HepG2 (cell line): ENCODE measurements around the gene ASH1L. TPM values are rescaled to one million over a fixed set of nuclear protein-coding genes. Genes with fewer than 3 reads are reported as not detected.

Experiments used
- ASH2L ChIP-seq: fragments of 300-600, 200-600 bp; sonication (generic); IDR thresholded peaks from 2 replicates; pipeline ENCODE4 v1.7.0; 2017; ENCODE audit warnings: low read depth, mild to moderate bottlenecking, moderate library complexity, mixed read lengths, low read length; ENCODE audit not compliant: insufficient read length
- MEIS2 ChIP-seq: sonication (generic); formaldehyde crosslinking; IDR thresholded peaks from 2 replicates; pipeline ENCODE4 v1.9.0; 2021; ENCODE audit warnings: mild to moderate bottlenecking, missing genetic modification reagents
- NR3C1 ChIP-seq: sonication (generic); formaldehyde crosslinking; IDR thresholded peaks from 2 replicates; pipeline ENCODE4 v1.4.0; 2020; ENCODE audit warnings: missing genetic modification reagents
- PAX8 ChIP-seq: sonication (generic); formaldehyde crosslinking; IDR thresholded peaks from 2 replicates; pipeline ENCODE4 v1.8.0; 2022; ENCODE audit warnings: mild to moderate bottlenecking, missing genetic modification reagents, borderline replicate concordance
- SMAD3 ChIP-seq: sonication (generic); formaldehyde crosslinking; IDR thresholded peaks from 2 replicates; pipeline ENCODE4 v1.4.0; 2020; ENCODE audit warnings: missing genetic modification reagents
- THYN1 ChIP-seq: sonication (generic); formaldehyde crosslinking; IDR thresholded peaks from 2 replicates; pipeline ENCODE4 v1.8.1; 2023; ENCODE audit warnings: low read depth, mild to moderate bottlenecking, moderate library complexity, missing genetic modification reagents, borderline replicate concordance
- U2AF1 ChIP-seq: fragments of 200-400 bp; formaldehyde crosslinking; optimal IDR thresholded peaks from 2 replicates; pipeline ENCODE3; 2017; ENCODE audit warnings: mild to moderate bottlenecking, low read depth, low read length
- ZNF260 ChIP-seq: sonication (generic); formaldehyde crosslinking; IDR thresholded peaks from 2 replicates; pipeline ENCODE4 v1.4.0; 2020; ENCODE audit warnings: missing genetic modification reagents, low read depth, mild to moderate bottlenecking, borderline replicate concordance
- ZNF331 ChIP-seq: sonication (generic); formaldehyde crosslinking; IDR thresholded peaks from 2 replicates; pipeline ENCODE4 v1.4.0; 2020; ENCODE audit warnings: missing genetic modification reagents
- ZNF615 ChIP-seq: sonication (generic); formaldehyde crosslinking; IDR thresholded peaks from 2 replicates; pipeline ENCODE4 v1.5.0; 2020; ENCODE audit warnings: mild to moderate bottlenecking, missing genetic modification reagents, borderline replicate concordance
- polyA plus RNA-seq, 8 experiments: library from polyadenylated mRNA; depleted of rRNA in 3 of 8; stranded (reverse) in 7 of 8; unstranded in 1 of 8; fragments of >200 nt; fragmentation: Illumina TruSeq in 4 of 8; extraction: Trizol in 4 of 8; gene quantifications; 2 replicates each; pipeline versions ENCODE4 v1.2.1 to v1.2.3, GENCODE V29; 2011 to 2016; ENCODE audit warnings: low read depth in 4 of 8, missing spikeins in 1 of 8, mixed read lengths in 1 of 8; ENCODE audit not compliant: insufficient read depth in 1 of 8
- total RNA-seq, 5 experiments: library from RNA; depleted of rRNA; stranded (reverse); fragments of >200 nt; fragmentation: Illumina TruSeq; extraction: Trizol; gene quantifications; 2 replicates each; pipeline ENCODE4 v1.2.3, GENCODE V29; 2016; ENCODE audit warnings: low read depth in 1 of 5
- TF ChIP-seq, protein P1 (sequence below): sonication (generic); formaldehyde crosslinking; IDR thresholded peaks from 2 replicates; pipeline ENCODE4 v1.8.0; 2022; ENCODE audit warnings: mild to moderate bottlenecking, missing genetic modification reagents, moderate library complexity
- TF ChIP-seq, protein P2 (sequence below): IDR thresholded peaks from 2 replicates; pipeline ENCODE4 v1.6.1; 2012; ENCODE audit warnings: low read length, improper control_type of control experiment
- TF ChIP-seq, protein P3 (sequence below): sonication (generic); formaldehyde crosslinking; IDR thresholded peaks from 2 replicates; pipeline ENCODE4 v1.4.0; 2020; ENCODE audit warnings: missing genetic modification reagents
- TF ChIP-seq, protein P4 (sequence below): sonication (generic); formaldehyde crosslinking; IDR thresholded peaks from 2 replicates; pipeline ENCODE4 v1.8.0; 2022; ENCODE audit warnings: mild to moderate bottlenecking, missing genetic modification reagents; ENCODE audit not compliant: insufficient replicate concordance
- TF ChIP-seq, protein P5 (sequence below): sonication (generic); formaldehyde crosslinking; conservative IDR thresholded peaks from 2 replicates; pipeline ENCODE4 v1.4.0; 2020; ENCODE audit warnings: missing genetic modification reagents
- TF ChIP-seq, protein P6 (sequence below): sonication (generic); formaldehyde crosslinking; IDR thresholded peaks from 2 replicates; pipeline ENCODE4 v1.5.1; 2020; ENCODE audit warnings: mild to moderate bottlenecking, missing genetic modification reagents

ASH1L gene
- total and polyA plus RNA-seq, 2 of the 13 experiments (the other 11 are each of a cell fraction or from before 2014, with no cell fraction given), result 10.2 to 15.3 TPM

DNA sequence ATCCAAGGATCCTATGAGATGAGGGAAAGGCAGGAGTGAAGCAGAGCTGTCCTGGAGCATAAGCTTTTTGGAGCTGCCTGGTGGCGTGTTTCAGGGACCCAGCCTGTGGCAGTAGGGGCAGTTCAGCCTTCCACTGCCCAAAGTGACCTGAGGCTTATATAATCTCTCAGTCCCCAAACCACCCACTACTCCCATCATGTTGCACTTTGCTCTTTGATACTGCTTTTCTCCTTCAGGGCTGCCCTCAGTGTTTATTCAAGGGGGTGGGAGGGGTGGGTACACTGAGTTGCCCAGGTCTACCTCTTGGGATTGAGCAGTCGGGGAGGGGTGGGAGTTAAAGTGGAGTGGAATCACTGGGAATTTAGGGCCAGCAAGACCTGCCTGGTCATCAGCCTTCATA is 276.1 kb downstream of the ASH1L start (continued):
- TF ChIP-seq ZNF615 (CRISPR knock-in tag), result no peak
- TF ChIP-seq THYN1, result no peak
- no peak for TF ChIP-seq NR3C1
- TF ChIP-seq MEIS2 (CRISPR knock-in tag), result no peak
- no peak for TF ChIP-seq U2AF1
- no peak for TF ChIP-seq ZNF260 (CRISPR knock-in tag)
- TF ChIP-seq ASH2L, result no peak
- TF ChIP-seq, protein P1, sequence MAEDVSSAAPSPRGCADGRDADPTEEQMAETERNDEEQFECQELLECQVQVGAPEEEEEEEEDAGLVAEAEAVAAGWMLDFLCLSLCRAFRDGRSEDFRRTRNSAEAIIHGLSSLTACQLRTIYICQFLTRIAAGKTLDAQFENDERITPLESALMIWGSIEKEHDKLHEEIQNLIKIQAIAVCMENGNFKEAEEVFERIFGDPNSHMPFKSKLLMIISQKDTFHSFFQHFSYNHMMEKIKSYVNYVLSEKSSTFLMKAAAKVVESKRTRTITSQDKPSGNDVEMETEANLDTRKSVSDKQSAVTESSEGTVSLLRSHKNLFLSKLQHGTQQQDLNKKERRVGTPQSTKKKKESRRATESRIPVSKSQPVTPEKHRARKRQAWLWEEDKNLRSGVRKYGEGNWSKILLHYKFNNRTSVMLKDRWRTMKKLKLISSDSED (CRISPR knock-in tag), result no peak
- no peak for TF ChIP-seq PAX8
- TF ChIP-seq, protein P2, sequence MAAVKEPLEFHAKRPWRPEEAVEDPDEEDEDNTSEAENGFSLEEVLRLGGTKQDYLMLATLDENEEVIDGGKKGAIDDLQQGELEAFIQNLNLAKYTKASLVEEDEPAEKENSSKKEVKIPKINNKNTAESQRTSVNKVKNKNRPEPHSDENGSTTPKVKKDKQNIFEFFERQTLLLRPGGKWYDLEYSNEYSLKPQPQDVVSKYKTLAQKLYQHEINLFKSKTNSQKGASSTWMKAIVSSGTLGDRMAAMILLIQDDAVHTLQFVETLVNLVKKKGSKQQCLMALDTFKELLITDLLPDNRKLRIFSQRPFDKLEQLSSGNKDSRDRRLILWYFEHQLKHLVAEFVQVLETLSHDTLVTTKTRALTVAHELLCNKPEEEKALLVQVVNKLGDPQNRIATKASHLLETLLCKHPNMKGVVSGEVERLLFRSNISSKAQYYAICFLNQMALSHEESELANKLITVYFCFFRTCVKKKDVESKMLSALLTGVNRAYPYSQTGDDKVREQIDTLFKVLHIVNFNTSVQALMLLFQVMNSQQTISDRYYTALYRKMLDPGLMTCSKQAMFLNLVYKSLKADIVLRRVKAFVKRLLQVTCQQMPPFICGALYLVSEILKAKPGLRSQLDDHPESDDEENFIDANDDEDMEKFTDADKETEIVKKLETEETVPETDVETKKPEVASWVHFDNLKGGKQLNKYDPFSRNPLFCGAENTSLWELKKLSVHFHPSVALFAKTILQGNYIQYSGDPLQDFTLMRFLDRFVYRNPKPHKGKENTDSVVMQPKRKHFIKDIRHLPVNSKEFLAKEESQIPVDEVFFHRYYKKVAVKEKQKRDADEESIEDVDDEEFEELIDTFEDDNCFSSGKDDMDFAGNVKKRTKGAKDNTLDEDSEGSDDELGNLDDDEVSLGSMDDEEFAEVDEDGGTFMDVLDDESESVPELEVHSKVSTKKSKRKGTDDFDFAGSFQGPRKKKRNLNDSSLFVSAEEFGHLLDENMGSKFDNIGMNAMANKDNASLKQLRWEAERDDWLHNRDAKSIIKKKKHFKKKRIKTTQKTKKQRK, result no peak
- no peak for TF ChIP-seq SMAD3 (CRISPR knock-in tag)
- TF ChIP-seq, protein P3, sequence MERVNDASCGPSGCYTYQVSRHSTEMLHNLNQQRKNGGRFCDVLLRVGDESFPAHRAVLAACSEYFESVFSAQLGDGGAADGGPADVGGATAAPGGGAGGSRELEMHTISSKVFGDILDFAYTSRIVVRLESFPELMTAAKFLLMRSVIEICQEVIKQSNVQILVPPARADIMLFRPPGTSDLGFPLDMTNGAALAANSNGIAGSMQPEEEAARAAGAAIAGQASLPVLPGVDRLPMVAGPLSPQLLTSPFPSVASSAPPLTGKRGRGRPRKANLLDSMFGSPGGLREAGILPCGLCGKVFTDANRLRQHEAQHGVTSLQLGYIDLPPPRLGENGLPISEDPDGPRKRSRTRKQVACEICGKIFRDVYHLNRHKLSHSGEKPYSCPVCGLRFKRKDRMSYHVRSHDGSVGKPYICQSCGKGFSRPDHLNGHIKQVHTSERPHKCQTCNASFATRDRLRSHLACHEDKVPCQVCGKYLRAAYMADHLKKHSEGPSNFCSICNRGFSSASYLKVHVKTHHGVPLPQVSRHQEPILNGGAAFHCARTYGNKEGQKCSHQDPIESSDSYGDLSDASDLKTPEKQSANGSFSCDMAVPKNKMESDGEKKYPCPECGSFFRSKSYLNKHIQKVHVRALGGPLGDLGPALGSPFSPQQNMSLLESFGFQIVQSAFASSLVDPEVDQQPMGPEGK (CRISPR knock-in tag), result peak; percentile 94
- TF ChIP-seq, protein P4, sequence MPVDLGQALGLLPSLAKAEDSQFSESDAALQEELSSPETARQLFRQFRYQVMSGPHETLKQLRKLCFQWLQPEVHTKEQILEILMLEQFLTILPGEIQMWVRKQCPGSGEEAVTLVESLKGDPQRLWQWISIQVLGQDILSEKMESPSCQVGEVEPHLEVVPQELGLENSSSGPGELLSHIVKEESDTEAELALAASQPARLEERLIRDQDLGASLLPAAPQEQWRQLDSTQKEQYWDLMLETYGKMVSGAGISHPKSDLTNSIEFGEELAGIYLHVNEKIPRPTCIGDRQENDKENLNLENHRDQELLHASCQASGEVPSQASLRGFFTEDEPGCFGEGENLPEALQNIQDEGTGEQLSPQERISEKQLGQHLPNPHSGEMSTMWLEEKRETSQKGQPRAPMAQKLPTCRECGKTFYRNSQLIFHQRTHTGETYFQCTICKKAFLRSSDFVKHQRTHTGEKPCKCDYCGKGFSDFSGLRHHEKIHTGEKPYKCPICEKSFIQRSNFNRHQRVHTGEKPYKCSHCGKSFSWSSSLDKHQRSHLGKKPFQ, result no peak
- TF ChIP-seq, protein P5, sequence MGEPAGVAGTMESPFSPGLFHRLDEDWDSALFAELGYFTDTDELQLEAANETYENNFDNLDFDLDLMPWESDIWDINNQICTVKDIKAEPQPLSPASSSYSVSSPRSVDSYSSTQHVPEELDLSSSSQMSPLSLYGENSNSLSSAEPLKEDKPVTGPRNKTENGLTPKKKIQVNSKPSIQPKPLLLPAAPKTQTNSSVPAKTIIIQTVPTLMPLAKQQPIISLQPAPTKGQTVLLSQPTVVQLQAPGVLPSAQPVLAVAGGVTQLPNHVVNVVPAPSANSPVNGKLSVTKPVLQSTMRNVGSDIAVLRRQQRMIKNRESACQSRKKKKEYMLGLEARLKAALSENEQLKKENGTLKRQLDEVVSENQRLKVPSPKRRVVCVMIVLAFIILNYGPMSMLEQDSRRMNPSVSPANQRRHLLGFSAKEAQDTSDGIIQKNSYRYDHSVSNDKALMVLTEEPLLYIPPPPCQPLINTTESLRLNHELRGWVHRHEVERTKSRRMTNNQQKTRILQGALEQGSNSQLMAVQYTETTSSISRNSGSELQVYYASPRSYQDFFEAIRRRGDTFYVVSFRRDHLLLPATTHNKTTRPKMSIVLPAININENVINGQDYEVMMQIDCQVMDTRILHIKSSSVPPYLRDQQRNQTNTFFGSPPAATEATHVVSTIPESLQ (CRISPR knock-in tag), result no peak
- TF ChIP-seq, protein P6, sequence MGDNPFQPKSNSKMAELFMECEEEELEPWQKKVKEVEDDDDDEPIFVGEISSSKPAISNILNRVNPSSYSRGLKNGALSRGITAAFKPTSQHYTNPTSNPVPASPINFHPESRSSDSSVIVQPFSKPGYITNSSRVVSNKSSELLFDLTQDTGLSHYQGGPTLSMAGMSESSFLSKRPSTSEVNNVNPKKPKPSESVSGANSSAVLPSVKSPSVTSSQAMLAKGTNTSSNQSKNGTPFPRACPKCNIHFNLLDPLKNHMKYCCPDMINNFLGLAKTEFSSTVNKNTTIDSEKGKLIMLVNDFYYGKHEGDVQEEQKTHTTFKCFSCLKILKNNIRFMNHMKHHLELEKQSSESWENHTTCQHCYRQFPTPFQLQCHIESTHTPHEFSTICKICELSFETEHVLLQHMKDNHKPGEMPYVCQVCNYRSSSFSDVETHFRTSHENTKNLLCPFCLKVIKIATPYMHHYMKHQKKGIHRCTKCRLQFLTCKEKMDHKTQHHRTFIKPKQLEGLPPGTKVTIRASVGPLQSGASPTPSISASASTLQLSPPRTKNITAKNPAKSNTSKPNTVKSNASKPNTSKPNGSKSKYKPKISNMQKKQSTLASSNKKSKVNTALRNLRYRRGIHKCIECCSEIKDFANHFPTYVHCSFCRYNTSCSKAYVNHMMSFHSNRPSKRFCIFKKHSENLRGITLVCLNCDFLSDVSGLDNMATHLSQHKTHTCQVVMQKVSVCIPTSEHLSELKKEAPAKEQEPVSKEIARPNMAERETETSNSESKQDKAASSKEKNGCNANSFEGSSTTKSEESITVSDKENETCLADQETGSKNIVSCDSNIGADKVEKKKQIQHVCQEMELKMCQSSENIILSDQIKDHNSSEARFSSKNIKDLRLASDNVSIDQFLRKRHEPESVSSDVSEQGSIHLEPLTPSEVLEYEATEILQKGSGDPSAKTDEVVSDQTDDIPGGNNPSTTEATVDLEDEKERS (CRISPR knock-in tag), result 0 out of 2 replicates have a peak, but pooled peaks have one; percentile 17
- TF ChIP-seq ZNF331 (CRISPR knock-in tag), result no peak
